PFSK-1 (cell line): ENCODE results near the gene CDH7.

Source experiments
- FOXP2 ChIP-seq: optimal IDR thresholded peaks from 2 replicates; pipeline ENCODE3; 2011; ENCODE audit warnings: borderline replicate concordance, control low read depth, inconsistent platforms; ENCODE audit not compliant: insufficient read depth; ENCODE audit errors: extremely low read length, extremely low read depth
- POLR2AphosphoS5 ChIP-seq: IDR thresholded peaks from 2 replicates; pipeline ENCODE4 v1.6.1; 2012; ENCODE audit warnings: low read depth, mild to moderate bottlenecking, control low read depth, low read length, moderate library complexity
- REST ChIP-seq, 2 experiments: IDR thresholded peaks; 2 replicates each; pipeline versions ENCODE4 v1.6.1 to v1.8.0; 2011 to 2012; ENCODE audit warnings: low read depth in 2 of 2, low read length in 2 of 2, control low read depth in 1 of 2, inconsistent platforms in 1 of 2, mild to moderate bottlenecking in 1 of 2, moderate library complexity in 1 of 2; ENCODE audit not compliant: insufficient read depth in 1 of 2
- SIN3A ChIP-seq: IDR thresholded peaks from 2 replicates; pipeline ENCODE4 v1.6.1; 2012; ENCODE audit warnings: mild to moderate bottlenecking, low read length, moderate library complexity, borderline replicate concordance; ENCODE audit not compliant: insufficient read depth
- TAF1 ChIP-seq: IDR thresholded peaks from 2 replicates; pipeline ENCODE4 v1.6.1; 2012; ENCODE audit warnings: low read length, control low read depth, borderline replicate concordance; ENCODE audit not compliant: insufficient read depth

CDH7 gene

GRCh38 chr18:65827444-65827843, 76.6 kb downstream of the CDH7 start:
- TF ChIP-seq POLR2AphosphoS5, result no peak
- no peak for TF ChIP-seq SIN3A
- no peak for TF ChIP-seq TAF1
- TF ChIP-seq FOXP2, result no peak
- TF ChIP-seq REST (IDR thresholded peaks at IDR 0.05; ENCODE audit: insufficient read depth in 1 of 2, low read depth in 2 of 2, low read length in 2 of 2), result no peak

GRCh38 chr18:65835881-65836280, 85.1 kb downstream of the CDH7 start:
- TF ChIP-seq SIN3A (no peak), POLR2AphosphoS5 (no peak), REST (IDR thresholded peaks at IDR 0.05; ENCODE audit: insufficient read depth in 1 of 2, low read depth in 2 of 2, low read length in 2 of 2) (no peak)

GRCh38 chr18:65846107-65846506, 95.3 kb downstream of the CDH7 start:
- TF ChIP-seq POLR2AphosphoS5 (no peak), REST (IDR thresholded peaks at IDR 0.05; ENCODE audit: insufficient read depth in 1 of 2, low read depth in 2 of 2, low read length in 2 of 2) (no peak), FOXP2 (no peak), TAF1 (no peak), SIN3A (no peak)

- TF ChIP-seq POLR2AphosphoS5 (no peak), SIN3A (no peak), REST (IDR thresholded peaks at IDR 0.05; ENCODE audit: insufficient read depth in 1 of 2, low read depth in 2 of 2, low read length in 2 of 2) (no peak), TAF1 (no peak), FOXP2 (no peak)
These were observed 101.5 kb downstream of the CDH7 start for GRCh38 chr18:65852273-65852672.

GRCh38 chr18:65859075-65859474, 108.3 kb downstream of the CDH7 start:
- TF ChIP-seq SIN3A (no peak), TAF1 (no peak)

- TF ChIP-seq POLR2AphosphoS5 (no peak), TAF1 (no peak), SIN3A (no peak), FOXP2 (no peak), REST (IDR thresholded peaks at IDR 0.05; ENCODE audit: insufficient read depth in 1 of 2, low read depth in 2 of 2, low read length in 2 of 2) (no peak)
These were observed 118.7 kb downstream of the CDH7 start for GRCh38 chr18:65869527-65869926.
